ENCODE results near the gene PIK3CB.

DNA sequence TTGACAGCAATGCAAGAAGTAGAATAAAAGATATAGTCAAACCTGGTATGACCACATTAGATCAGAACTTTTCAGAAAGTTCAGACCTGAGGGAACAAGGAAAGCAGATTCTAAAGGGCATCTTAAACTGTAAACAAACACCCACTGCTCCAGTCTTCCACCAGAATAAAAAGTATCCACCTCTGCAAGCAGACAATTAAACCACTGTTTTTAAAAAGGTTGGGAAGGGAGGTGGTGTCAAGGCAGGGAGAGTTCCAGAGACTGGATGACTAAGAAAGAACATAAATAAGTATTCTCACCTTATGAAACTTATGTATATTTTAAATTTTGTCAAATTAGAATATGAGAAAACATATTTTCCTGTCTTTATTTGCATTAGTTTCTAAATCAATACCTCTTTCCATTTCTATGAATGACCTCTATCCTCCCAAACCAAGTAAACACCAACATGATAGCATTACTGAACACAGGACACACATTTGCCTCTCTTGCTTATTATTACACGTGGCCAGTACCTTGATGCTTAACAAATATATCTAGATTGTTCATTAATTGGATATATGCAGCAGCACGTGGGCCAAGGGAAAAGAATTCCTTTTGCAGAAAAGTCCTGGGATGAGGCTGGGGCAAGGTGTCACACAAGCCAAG is 31.6 kb downstream of the PIK3CB start:
- TF ChIP-seq GATA2 (IDR thresholded peaks at IDR 0.05; ENCODE audit: low read depth, low read length) (no peak), GATA3 (IDR thresholded peaks at IDR 0.05; ENCODE audit: low read depth, low read length) (no peak)
